ENCODE data around the gene SLC34A1. TPM values are rescaled to one million over a fixed set of nuclear protein-coding genes. Genes with fewer than 3 reads are reported as not detected.
"Not testable (repeated sequence)": the region's sequence is repeated elsewhere in the genome, so short reads cannot be mapped to it uniquely, and the experiment has no call there.

Gene SLC34A1
- total RNA-seq, 2 donors from 2014 or later, result 0.31 to 0.40 TPM

DNA sequence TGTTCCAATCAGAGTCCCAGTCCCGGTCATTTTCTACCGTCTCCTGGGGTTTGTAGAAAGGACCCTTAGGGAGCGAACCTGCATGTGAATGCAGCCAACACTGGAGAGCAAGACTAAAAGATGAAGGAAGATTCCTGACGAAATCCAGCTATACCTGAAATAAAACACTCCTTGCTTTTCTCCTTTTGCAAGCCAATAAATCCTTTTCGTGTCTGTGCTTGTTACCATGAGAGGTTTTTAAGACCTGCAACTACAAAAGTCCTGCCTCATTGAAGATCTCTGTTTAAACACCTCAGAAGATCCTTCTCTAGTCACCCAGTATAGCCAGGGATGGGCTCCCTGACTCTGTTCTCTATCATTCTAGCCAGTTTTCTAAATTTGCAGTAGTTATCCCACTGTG, 10.0 kb upstream of the SLC34A1 start:
- DNase-seq (no peak), ATAC-seq (no peak)
- peaks cover 42% of the 10 kb centered on the region for H3K4me1 Mint-ChIP-seq
- H3K36me3 Mint-ChIP-seq (ENCODE audit: low read depth), result no peaks in the 10 kb centered on the region
- peak overlapping the region; percentile 88 for H3K4me3 Mint-ChIP-seq
- no peaks in the 10 kb centered on the region for H3K9me3 ChIP-seq (ENCODE audit: control insufficient read depth, low read length, poor library complexity, severe bottlenecking)
- peak overlapping the region; percentile 90 for H3K27ac Mint-ChIP-seq
- H3K27me3 Mint-ChIP-seq, result no peaks in the 10 kb centered on the region

GRCh38 chr5:177375516-177375915, 8.7 kb upstream of the SLC34A1 start:
- peak overlapping the region; percentile 90 for H3K27ac Mint-ChIP-seq
- H3K36me3 Mint-ChIP-seq (ENCODE audit: low read depth); H3K27me3 Mint-ChIP-seq; ATAC-seq; H3K4me3 Mint-ChIP-seq; H3K9me3 ChIP-seq (ENCODE audit: control insufficient read depth, low read length, poor library complexity, severe bottlenecking); DNase-seq: not testable (repeated sequence)
- peaks cover 48% of the 10 kb centered on the region for H3K4me1 Mint-ChIP-seq

GRCh38 chr5:177376107-177376506, 8.1 kb upstream of the SLC34A1 start:
- H3K4me1 Mint-ChIP-seq, result peaks cover 46% of the 10 kb centered on the region
- H3K27me3 Mint-ChIP-seq, result no peaks in the 10 kb centered on the region
- H3K27ac Mint-ChIP-seq, result peak overlapping the region; percentile 90
- DNase-seq (no peak), ATAC-seq (no peak)
- H3K9me3 ChIP-seq (ENCODE audit: control insufficient read depth, low read length, poor library complexity, severe bottlenecking), result no peaks in the 10 kb centered on the region
- no peaks in the 10 kb centered on the region for H3K36me3 Mint-ChIP-seq (ENCODE audit: low read depth)
- H3K4me3 Mint-ChIP-seq, result no peak overlapping the region

DNA sequence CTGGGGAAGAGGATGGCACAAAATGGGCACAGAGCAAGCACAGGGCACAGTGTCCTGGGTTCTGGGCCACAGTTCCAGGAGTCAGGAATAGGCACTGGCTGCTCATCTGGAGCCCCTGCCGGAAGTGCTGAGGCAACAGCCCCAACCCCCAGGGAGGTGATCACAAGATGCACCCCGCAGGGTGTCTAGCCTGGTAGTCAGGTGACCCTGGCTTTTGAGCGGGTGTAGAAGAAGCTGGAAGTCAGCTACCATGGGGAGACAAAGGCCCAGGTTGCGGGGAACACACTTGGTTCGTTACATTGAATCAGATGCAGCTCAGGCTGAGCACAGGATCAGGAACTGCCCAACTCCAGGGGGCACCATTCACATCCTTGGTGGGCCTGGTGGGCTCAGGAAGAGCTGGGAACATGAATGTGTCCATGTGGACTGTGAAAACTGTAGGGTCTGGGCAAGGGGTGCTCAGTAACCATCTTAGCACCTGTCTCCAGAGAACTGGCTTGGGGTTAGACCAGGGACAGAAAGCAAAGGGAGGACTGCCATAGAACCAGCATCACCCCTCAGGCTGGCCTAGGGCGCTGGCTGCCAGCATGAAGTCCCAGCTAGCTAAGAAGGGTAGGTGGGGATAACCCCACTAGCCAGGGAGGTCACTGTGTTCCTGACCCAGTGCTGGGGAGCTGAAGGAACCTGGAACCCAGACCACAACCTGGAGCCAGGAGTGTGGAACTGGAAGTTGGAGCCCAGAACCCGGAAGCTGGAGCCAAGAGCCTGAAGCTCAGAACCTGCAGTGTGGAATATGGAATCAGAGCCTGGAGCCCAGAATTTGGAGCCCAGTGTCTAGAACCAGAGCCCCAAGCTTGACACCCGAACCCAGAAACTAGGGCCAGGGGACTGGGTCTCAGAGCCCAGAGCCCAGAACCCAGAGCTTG, 6.1 kb upstream of the SLC34A1 start:
- no peaks in the 10 kb centered on the region for H3K9me3 ChIP-seq (ENCODE audit: control insufficient read depth, low read length, poor library complexity, severe bottlenecking)
- Mint-ChIP-seq H3K36me3 (ENCODE audit: low read depth) (no peaks in the 10 kb centered on the region), H3K4me1 (peaks cover 38% of the 10 kb centered on the region), H3K4me3 (no peak overlapping the region), H3K27me3 (no peaks in the 10 kb centered on the region), H3K27ac (peak overlapping the region; percentile 70)
- ATAC-seq (no peak), DNase-seq (no peak)

DNA sequence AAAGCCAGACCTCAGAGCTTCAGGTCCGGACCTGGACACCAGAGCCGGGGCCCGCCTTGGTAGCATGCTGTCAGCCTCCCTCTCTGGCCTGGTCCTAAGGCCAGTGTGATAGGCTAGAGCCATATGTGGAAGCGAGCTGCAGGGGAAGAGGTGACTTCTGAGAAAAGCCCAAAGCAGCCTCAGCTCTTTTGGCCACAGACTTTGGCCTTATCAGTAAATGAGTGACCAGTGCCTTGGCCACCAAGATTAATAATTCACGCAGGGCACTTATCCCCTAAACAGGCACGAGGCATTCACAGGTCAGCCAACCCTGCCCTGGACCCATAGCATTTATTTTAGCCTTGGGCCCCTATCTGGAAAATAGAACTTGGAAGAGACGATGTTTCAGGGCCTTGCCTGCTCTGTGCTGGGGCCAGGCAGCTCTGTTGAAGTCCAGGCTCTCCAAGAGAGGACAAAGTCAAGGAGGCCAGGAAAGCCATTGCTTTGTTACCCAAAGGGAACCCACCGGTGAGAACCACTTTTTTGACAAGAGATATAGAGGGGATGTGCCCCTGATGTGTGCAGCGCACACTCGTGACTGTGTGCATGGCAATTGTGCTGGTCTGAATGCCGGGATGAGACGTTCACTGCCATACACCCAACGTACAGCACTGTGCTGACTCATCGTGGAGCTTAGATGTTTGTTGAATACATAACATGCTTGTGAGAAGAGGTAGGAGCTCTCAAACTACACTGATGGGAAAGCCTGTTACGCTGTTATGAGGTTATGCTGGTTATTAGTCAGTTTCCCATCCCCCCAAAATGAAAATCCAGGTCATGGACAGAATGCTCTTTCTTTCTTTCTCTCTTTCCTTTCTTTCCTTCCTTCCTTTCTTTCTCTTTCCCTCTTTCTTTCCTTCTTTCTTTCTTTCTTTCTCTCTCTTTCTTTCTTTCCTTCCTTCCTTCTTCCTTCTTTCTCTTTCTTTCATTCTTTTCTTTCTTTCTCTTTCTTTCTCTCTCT, 5.0 kb upstream of the SLC34A1 start:
- ATAC-seq, result peak; percentile 90
- H3K9me3 ChIP-seq (ENCODE audit: control insufficient read depth, low read length, poor library complexity, severe bottlenecking), result no peaks in the 10 kb centered on the region
- Mint-ChIP-seq H3K27ac (peak overlapping the region; percentile 77), H3K4me1 (peaks cover 34% of the 10 kb centered on the region), H3K4me3 (peak overlapping the region; percentile 64), H3K36me3 (ENCODE audit: low read depth) (no peaks in the 10 kb centered on the region), H3K27me3 (no peaks in the 10 kb centered on the region)
- DNase-seq, result no peak

- H3K27me3 Mint-ChIP-seq, result no peaks in the 10 kb centered on the region
- H3K36me3 Mint-ChIP-seq (ENCODE audit: low read depth), result no peaks in the 10 kb centered on the region
- no peak overlapping the region for H3K4me3 Mint-ChIP-seq
- peak overlapping the region; percentile 77 for H3K27ac Mint-ChIP-seq
- H3K9me3 ChIP-seq (ENCODE audit: control insufficient read depth, low read length, poor library complexity, severe bottlenecking), result no peaks in the 10 kb centered on the region
- no peak for ATAC-seq
- peaks cover 29% of the 10 kb centered on the region for H3K4me1 Mint-ChIP-seq
- no peak for DNase-seq
These were observed 3.5 kb upstream of the SLC34A1 start for GRCh38 chr5:177380805-177381126.

DNA sequence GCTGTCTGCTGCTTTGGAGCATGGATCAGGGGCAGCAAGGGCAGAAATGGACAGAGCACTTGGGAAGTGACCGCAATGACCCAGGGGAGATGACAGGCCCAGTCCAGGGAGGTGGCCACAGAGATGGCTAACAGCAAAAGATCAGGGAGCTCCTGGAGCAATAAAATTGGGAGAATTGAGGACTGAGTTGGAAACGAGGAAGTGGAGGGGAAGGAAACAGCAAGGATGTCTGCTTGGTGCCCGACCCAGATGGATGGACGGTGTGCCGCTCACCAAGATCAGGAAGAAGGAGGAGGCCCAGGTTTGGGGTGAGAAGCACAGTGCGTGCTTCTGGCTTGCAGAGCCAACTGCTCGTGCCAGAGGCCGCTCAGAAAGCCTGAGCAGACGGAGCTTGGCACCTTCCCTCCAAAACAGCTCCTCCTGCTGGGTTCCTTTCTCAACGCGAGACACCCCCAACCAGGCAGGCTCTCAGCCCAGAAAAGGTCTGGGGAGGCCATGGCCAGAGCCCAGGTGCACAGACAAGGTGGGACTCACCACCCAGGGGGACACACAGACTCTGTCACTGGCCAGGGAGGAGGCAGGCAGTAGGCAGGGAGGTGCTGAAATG, 1.7 kb upstream of the SLC34A1 start:
- Mint-ChIP-seq H3K4me1 (peaks cover 29% of the 10 kb centered on the region), H3K27me3 (no peaks in the 10 kb centered on the region), H3K36me3 (ENCODE audit: low read depth) (no peaks in the 10 kb centered on the region), H3K4me3 (no peak overlapping the region), H3K27ac (no peak overlapping the region)
- H3K9me3 ChIP-seq (ENCODE audit: control insufficient read depth, low read length, poor library complexity, severe bottlenecking), result no peaks in the 10 kb centered on the region
- ATAC-seq (no peak), DNase-seq (no peak)

DNA sequence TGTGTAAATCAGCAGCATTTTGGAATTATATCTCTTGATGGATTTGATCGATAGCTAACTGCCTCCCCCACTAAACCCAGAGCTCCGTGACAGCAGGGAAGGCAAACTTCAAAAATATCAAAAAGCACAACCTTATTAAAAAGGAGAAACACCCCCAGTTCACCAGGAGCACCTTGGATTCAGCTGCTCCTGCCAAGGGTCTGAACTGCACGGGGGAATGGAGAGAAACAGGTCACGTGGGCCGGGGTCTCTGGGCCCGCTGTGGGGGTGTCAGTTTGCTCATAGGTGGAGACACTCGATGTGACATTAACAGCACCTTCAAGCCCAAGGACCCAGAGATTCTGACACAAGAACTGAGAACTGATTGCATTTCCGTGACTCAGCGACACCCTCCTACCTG, 1.1 kb upstream of the SLC34A1 start:
- no peaks in the 10 kb centered on the region for H3K9me3 ChIP-seq (ENCODE audit: control insufficient read depth, low read length, poor library complexity, severe bottlenecking)
- no peak for DNase-seq
- no peak overlapping the region for H3K27ac Mint-ChIP-seq
- peaks cover 30% of the 10 kb centered on the region for H3K4me1 Mint-ChIP-seq
- no peaks in the 10 kb centered on the region for H3K36me3 Mint-ChIP-seq (ENCODE audit: low read depth)
- ATAC-seq, result no peak
- no peaks in the 10 kb centered on the region for H3K27me3 Mint-ChIP-seq
- H3K4me3 Mint-ChIP-seq, result no peak overlapping the region

DNA sequence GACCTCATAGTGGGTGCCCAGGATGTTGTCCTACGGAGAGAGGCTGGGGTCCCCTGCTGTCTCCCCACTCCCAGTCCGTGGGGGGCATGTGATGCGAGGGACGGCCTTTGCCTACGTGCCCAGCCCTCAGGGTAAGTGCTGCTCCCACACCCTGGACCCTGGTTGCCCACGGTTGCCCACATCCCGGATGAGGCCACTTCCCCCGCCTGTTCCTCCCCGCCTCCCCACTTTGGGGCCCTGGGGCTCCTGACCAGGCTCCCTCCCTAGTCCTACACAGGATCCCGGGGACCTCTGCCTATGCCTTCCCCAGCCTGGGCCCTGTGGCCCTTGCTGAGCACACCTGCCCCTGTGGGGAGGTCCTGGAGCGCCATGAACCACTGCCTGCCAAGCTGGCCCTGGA, 1.5 kb downstream of the SLC34A1 start:
- H3K4me3 Mint-ChIP-seq, result peak overlapping the region; percentile 74

GRCh38 chr5:177386542-177386941, 2.3 kb downstream of the SLC34A1 start:
- no peaks in the 10 kb centered on the region for H3K9me3 ChIP-seq (ENCODE audit: control insufficient read depth, low read length, poor library complexity, severe bottlenecking)
- H3K27ac Mint-ChIP-seq, result peak overlapping the region; percentile 97
- no peak for DNase-seq
- H3K4me3 Mint-ChIP-seq, result no peak overlapping the region
- H3K27me3 Mint-ChIP-seq, result no peaks in the 10 kb centered on the region
- no peaks in the 10 kb centered on the region for H3K36me3 Mint-ChIP-seq (ENCODE audit: low read depth)
- no peak for ATAC-seq
- H3K4me1 Mint-ChIP-seq, result peaks cover 47% of the 10 kb centered on the region

More for the DNA sequence above, 1.5 kb downstream of the SLC34A1 start:
- H3K4me1 Mint-ChIP-seq, result peaks cover 44% of the 10 kb centered on the region
- no peaks in the 10 kb centered on the region for H3K36me3 Mint-ChIP-seq (ENCODE audit: low read depth)
- H3K27ac Mint-ChIP-seq, result peak overlapping the region; percentile 80
- H3K27me3 Mint-ChIP-seq, result no peaks in the 10 kb centered on the region
- no peak for DNase-seq
- ATAC-seq, result no peak
- H3K9me3 ChIP-seq (ENCODE audit: control insufficient read depth, low read length, poor library complexity, severe bottlenecking), result no peaks in the 10 kb centered on the region

DNA sequence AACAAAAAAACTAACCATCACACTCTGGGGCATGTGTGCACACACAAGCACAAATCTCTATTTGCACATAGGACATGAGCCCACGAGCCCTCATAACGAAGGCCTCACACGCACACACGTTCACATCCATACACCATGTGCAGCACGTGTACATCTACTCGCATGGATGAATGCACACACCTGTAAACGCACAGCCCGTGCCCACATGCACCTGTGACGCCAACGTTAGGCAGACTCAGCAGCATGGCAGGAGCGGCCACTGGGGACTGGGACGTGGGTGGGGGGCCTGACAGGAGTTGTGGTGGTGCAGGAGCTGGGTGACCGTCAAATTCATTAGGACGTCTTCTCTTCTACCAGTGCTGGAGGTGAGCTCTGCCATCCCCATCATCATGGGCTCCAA, 3.2 kb downstream of the SLC34A1 start:
- DNase-seq (no peak), ATAC-seq (no peak)
- Mint-ChIP-seq H3K4me3 (no peak overlapping the region), H3K27ac (peak overlapping the region; percentile 97), H3K4me1 (peaks cover 45% of the 10 kb centered on the region), H3K36me3 (ENCODE audit: low read depth) (no peaks in the 10 kb centered on the region), H3K27me3 (no peaks in the 10 kb centered on the region)
- no peaks in the 10 kb centered on the region for H3K9me3 ChIP-seq (ENCODE audit: control insufficient read depth, low read length, poor library complexity, severe bottlenecking)

DNA sequence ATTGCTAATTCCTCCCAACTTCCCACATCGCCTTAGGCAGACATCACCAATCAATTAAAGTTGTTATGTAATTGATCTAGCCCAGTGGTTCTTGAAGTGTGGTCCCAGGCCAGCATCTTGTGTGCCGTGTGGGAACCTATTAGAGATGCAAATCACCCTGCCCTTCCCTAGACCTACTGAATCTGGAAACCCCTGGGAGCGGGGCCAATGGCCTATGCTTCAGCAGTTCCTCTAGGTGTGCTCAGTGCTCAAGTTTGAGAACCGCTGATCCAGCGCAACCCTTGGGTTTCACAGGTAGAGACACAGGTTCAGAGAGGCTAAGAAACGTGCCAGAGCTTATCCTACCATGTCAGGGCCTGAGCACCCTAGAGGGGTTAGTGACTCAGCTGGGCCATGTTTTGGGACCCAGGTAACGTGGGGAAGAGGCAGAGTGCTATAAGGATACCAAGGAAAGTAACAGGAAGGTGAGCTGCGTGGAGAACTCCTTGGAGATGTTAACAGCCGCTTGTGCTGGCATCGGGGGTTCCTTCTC, 4.4 kb downstream of the SLC34A1 start:
- DNase-seq (no peak), ATAC-seq (no peak)
- H3K9me3 ChIP-seq (ENCODE audit: control insufficient read depth, low read length, poor library complexity, severe bottlenecking), result no peaks in the 10 kb centered on the region
- peaks cover 39% of the 10 kb centered on the region for H3K4me1 Mint-ChIP-seq
- H3K27me3 Mint-ChIP-seq, result no peaks in the 10 kb centered on the region
- H3K27ac Mint-ChIP-seq, result peak overlapping the region; percentile 97
- H3K36me3 Mint-ChIP-seq (ENCODE audit: low read depth), result no peaks in the 10 kb centered on the region
- peak overlapping the region; percentile 92 for H3K4me3 Mint-ChIP-seq

Measured in T-helper 17 cell (primary cell).